ENCODE results near the gene VHLL. TPM values are rescaled to one million over a fixed set of nuclear protein-coding genes. Genes with fewer than 3 reads are reported as not detected.
A peak's percentile ranks its signal among the peaks of the same experiment; 100 is the strongest.

VHLL gene
- total RNA-seq, 1 experiment from 2014 or later = not detected

DNA sequence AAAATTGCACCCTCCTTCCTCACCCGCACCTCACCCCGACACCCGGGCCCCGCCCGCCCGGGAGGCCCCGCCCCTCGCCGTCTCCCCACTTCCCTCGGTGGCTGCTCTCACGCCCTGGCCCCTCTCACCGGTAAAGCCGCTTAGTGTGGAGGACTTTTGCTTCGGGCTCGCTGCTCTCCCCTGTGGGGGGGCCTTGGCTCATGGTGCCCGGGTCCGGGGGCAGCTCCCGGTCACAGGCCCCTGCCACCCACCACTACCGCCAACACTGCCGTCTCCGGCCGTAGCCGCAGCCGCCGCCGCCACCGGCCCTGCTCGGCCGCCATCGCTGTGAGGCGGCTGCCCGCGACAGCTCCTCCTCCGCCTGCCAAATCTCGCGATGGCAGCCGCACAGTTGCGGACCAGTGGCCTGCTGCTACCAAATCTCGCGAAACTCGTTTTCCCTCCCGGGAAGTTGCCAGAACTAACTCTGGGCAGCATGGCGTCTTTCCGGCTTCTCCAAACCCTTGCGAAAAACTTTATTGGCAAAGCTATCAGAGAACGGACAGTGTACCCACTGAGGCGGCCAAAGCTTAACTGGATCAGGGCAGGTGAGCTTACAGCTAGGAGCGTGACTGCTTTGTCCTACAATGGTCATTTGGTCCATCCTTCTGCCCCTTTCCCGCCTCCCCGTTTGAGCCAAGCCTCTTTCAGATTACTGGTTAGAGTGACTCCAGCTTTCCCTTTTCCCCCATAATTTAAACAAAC lies 16.5 kb downstream of the VHLL start, which contains the start of gene SMG5:
Gene SMG5, minus strand, starts transcription at position 347 of the 744 bp plus-strand sequence. Its CDS starts 145 bp downstream, at position 202.
- Mint-ChIP-seq H3K4me1 (peaks cover 24 to 29% of the 10 kb centered on the region in 2 experiments), H3K27ac (peak within 1 kb of the TSS; percentile 97 to 98 (median 97)), H3K4me3 (peak within 1 kb of the TSS; percentile 97 to 98), H3K27me3 (ENCODE audit: low read depth) (no peaks in the 10 kb centered on the region; the same call in 1 of the 2 replicates), H3K9me3 (no peaks in the 10 kb centered on the region), H3K36me3 (ENCODE audit: insufficient read depth in 1 of 3, low read depth in 3 of 3) (peaks cover 13 to 19% (median 14%) of the 10 kb centered on the region in 3 experiments; a peak in 6 of 7 replicates)
- Histone ChIP-seq H3K27me3 (ENCODE audit: insufficient read depth, low read length) (no peaks in the 10 kb centered on the region), H4K91ac (ENCODE audit: insufficient read length, low read depth, low read length) (no peak within 1 kb of the TSS), H2AK5ac (ENCODE audit: insufficient read length, low read length) (no peak within 1 kb of the TSS), H3K18ac (ENCODE audit: insufficient read length, low read depth, low read length) (peak within 1 kb of the TSS; percentile 79), H3K79me2 (ENCODE audit: insufficient read depth, low read length) (peaks cover 22% of the 10 kb centered on the region), H3K4ac (ENCODE audit: low read depth, low read length) (no peak within 1 kb of the TSS; the same call in 1 of the 2 replicates), H3K79me1 (ENCODE audit: insufficient read depth, low read depth, low read length, poor library complexity, severe bottlenecking) (peaks cover 5% of the 10 kb centered on the region), H3K14ac (ENCODE audit: insufficient read depth, low read length) (peak within 1 kb of the TSS; percentile 91), H4K20me1 (ENCODE audit: control insufficient read depth, insufficient read depth, insufficient read length) (no peaks in the 10 kb centered on the region), H3T11ph (ENCODE audit: low read length) (no peak within 1 kb of the TSS), H3K4me2 (ENCODE audit: insufficient read depth, insufficient read length, low read length) (peak within 1 kb of the TSS; percentile 93), H2BK15ac (ENCODE audit: low read depth, low read length) (no peak within 1 kb of the TSS), H2BK20ac (ENCODE audit: low read depth, low read length, poor library complexity, severe bottlenecking) (no peak within 1 kb of the TSS), H3K4me1 (ENCODE audit: insufficient read depth, low read length) (no peaks in the 10 kb centered on the region), H3K9ac (ENCODE audit: extremely low read depth, insufficient read length, low read length) (peak within 1 kb of the TSS; percentile 92), H4K5ac (ENCODE audit: insufficient read length, low read depth, low read length) (peak within 1 kb of the TSS; percentile 31), H4K8ac (replicated peaks; ENCODE audit: insufficient read length, low read depth, low read length) (no peak within 1 kb of the TSS), H2BK5ac (ENCODE audit: insufficient read length, low read length) (no peak within 1 kb of the TSS), H3K23ac (ENCODE audit: insufficient read length, low read depth, low read length) (no peak within 1 kb of the TSS), H3K9me3 (ENCODE audit: control insufficient read depth, low read depth, low read length) (no peaks in the 10 kb centered on the region), H2BK120ac (ENCODE audit: low read depth, low read length, poor library complexity, severe bottlenecking) (no peak within 1 kb of the TSS), H3K56ac (ENCODE audit: insufficient read length, low read depth, low read length) (no peak within 1 kb of the TSS), H2BK12ac (ENCODE audit: insufficient read length, low read depth, low read length) (no peak within 1 kb of the TSS), H3K23me2 (ENCODE audit: insufficient read length, low read depth, low read length, poor library complexity, severe bottlenecking) (peaks cover 12% of the 10 kb centered on the region), H2AFZ (ENCODE audit: low read length) (no peak within 1 kb of the TSS), H3K27ac (ENCODE audit: insufficient read length, low read depth, low read length) (peak within 1 kb of the TSS; percentile 8)
- peak; percentile 98 for DNase-seq
- TF ChIP-seq, protein P1, sequence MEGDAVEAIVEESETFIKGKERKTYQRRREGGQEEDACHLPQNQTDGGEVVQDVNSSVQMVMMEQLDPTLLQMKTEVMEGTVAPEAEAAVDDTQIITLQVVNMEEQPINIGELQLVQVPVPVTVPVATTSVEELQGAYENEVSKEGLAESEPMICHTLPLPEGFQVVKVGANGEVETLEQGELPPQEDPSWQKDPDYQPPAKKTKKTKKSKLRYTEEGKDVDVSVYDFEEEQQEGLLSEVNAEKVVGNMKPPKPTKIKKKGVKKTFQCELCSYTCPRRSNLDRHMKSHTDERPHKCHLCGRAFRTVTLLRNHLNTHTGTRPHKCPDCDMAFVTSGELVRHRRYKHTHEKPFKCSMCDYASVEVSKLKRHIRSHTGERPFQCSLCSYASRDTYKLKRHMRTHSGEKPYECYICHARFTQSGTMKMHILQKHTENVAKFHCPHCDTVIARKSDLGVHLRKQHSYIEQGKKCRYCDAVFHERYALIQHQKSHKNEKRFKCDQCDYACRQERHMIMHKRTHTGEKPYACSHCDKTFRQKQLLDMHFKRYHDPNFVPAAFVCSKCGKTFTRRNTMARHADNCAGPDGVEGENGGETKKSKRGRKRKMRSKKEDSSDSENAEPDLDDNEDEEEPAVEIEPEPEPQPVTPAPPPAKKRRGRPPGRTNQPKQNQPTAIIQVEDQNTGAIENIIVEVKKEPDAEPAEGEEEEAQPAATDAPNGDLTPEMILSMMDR (conservative IDR thresholded peaks at IDR 0.05) = no peak
- no CpG with 5 or more reads among the region's 50 CpGs for WGBS (ENCODE audit: extremely low coverage, insufficient read length, low lambda C conversion rate)
